ENCODE results near the gene CEP250. TPM values are rescaled to one million over a fixed set of nuclear protein-coding genes. Genes with fewer than 3 reads are reported as not detected.

Gene CEP250
- total RNA-seq, 2 experiments from 2014 or later: 43.2 to 48.5 TPM

DNA sequence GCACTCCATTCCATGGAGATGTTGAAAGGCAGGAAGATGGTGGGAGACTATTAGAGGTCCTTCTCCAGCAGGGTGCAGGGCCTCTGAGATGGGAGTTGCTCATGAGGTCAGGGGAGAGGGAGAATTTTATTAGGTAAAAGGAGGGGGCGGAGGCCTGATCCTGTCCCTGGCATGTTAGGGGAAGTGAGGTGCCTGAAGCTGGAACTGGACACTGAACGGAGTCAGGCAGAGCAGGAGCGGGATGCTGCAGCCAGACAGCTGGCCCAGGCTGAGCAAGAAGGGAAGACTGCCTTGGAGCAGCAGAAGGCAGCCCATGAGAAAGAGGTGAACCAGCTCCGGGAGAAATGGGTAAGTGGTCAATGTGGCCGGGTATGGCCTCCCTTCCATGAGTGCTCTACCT lies 24.4 kb downstream of the CEP250 start:
- POLR2A ChIA-PET: no interaction called here
- CTCF ChIA-PET: interaction anchor here (0.5 to 2.2 kb wide), 4 partner anchors 15 to 130 kb away, joined by 3 to 8 read pairs (median 3); partner anchors contain the start of gene CEP250

DNA sequence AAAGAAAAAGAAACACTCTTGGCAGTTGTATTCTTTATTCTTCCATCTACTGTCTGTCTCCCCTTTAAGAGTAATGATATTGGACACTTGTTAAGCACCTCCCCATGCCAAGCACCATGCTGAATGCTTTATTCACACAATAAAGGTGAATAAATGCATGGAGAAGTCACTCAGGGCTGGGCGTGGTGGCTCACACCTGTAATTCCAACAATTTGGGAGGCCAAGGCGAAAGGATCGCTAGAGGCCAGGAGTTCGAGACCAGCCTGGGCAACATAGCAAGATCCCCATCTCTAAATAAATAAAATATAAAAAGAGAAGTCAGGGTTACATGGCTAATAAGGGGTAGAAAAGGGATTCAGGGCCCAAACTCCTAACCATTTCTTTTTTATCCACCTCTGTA lies 32.1 kb downstream of the CEP250 start:
- CTCF ChIA-PET: no interaction called here
- POLR2A ChIA-PET: no interaction called here

DNA sequence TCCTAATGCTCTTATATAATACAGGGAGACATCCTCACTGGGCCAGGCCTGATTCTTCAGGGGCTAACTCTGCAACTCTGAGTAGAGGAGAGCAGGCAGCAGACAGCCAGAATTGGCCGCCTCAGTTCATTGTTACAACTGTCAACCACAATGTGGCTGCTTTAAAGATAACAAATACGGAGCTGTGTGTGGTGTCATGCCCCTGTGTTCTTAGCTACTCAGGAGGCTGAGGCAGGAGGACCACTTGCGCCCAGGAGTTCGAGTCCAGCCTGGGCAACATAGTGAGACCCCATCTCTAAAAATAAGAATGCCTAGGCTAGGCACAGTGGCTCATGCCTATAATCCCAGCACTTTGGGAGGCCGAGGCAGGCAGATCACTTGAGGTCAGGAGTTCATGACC lies 34.3 kb downstream of the CEP250 start:
- ChIA-PET POLR2A (interaction anchor here (0.9 to 2.0 kb wide), 3 partner anchors 126 to 253 kb away, joined by 3 to 20 read pairs (median 4); partner anchors contain the start of genes RBM39 and SPAG4), CTCF (interaction anchor here (1.9 kb wide), 1 partner anchor 27 kb away, joined by 7 read pairs; no protein-coding TSS in a partner anchor)

DNA sequence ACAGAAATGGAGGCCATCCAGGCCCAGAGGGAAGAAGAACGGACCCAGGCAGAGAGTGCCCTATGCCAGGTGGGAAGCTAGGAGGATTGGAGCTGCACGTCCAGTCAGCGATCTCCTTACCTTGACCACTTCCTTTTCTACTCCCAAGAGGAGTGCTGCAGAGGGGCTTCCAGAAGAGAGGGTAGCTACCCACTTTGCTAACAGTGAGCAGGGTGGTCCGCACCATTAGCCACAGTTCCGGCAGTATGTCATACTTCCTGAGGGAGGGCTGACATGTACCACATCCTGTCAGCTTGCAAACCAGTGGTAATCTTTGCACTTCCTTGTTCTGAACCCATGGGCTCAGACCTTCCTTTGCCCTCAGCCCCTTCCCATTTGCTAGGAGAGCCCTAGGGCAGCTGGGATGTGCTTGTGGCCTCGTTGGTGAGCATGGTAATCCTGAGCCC lies 35.4 kb downstream of the CEP250 start:
- POLR2A ChIA-PET: interaction anchor here (0.7 to 2.0 kb wide), 8 partner anchors 9 to 252 kb away, joined by 3 to 20 read pairs (median 6); partner anchors contain the start of genes CEP250, ERGIC3, RBM39 and SPAG4
- CTCF ChIA-PET: interaction anchor here (0.6 to 1.9 kb wide), 3 partner anchors 28 to 1112 kb away, joined by 3 to 7 read pairs (median 6); partner anchors contain the start of gene CEP250

DNA sequence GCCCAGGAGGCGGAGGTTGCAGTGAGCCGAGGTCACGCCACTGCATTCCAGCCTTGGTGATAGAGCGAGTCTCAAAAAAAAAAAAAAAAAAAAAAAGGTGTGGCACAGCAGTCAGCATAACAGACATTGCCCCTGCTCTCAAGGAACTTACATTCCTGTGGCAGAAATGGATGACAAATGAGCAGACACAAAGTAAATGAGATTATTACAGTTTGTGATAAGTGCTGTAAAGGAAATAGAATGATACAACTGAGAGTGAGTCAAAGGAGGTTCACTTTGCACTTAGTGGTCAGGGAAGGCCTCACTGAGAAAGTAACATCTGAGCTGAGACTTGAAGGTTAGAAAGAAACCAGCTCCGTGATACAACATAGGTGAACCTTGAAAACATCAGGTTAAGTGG lies 36.4 kb downstream of the CEP250 start:
- CTCF ChIA-PET: interaction anchor here (0.6 to 1.9 kb wide), 4 partner anchors 14 to 188 kb away, joined by 4 to 7 read pairs (median 5); partner anchors contain the start of gene CEP250
- POLR2A ChIA-PET: interaction anchor here (0.5 to 2.0 kb wide), 4 partner anchors 124 to 1563 kb away, joined by 3 to 20 read pairs (median 4); partner anchors contain the start of genes MMP24OS and SPAG4

DNA sequence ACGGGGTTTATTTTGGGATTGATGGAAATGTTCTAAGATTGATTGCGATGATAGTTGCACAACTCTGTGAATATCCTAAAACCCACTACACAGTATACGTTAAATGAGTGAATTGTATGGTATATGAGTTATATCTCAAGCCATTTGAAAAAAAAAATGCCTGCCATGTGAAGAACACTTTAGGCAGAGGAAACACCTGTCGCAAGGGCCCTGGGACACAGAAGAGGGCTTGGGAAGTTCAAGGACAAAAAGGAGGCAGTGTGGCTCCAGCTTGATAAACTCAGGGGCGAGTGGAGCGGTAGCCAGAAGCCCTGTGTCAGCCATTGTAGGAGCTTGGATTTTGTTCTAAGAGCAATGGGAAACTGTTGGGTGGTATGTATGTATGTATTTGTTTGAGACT lies 37.0 kb downstream of the CEP250 start:
- ChIA-PET CTCF (interaction anchor here (0.6 to 1.5 kb wide), 3 partner anchors 13 to 188 kb away, joined by 4 to 6 read pairs (median 4); partner anchors contain the start of gene CEP250), POLR2A (interaction anchor here (0.5 kb wide), 1 partner anchor 1564 kb away, joined by 4 read pairs; no protein-coding TSS in a partner anchor)

DNA sequence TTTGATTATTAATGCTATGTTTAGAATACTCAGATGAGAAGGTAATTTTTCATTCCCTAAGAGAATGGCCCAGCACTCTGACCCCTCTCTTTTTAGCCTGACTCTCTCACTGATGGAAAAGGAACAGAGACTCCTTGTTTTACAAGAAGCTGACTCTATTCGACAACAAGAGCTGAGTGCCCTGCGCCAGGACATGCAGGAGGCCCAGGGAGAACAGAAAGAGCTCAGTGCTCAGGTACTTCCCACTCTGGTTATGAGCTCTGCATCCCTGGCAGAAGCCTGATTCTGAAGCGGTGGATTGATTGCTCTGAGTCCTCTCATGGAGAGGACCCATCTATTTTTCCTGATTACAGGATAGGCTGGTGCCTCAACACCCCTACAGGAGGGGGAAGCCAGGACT lies 41.1 kb downstream of the CEP250 start:
- CTCF ChIA-PET: interaction anchor here (1.7 kb wide), 1 partner anchor 33 kb away, joined by 4 read pairs; no protein-coding TSS in a partner anchor
- POLR2A ChIA-PET: no interaction called here

DNA sequence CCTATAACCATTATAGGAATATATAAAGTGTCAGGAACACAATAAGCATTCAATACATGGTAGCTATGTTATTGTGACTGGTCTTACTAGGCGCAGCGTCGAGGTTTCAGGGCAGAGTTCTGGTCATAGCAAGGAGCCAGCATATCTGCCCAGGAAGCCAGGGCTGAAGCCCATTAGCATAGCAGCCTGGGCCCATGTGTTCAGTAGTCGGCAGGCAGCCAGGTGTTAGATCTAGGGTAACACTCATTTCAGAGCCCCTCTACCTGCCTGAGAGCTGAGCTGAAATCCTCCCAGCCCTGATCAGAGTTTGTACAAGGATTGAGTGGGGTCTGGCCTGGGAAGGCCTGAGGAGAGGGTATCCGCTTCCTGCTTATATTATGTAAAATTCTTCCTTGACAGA lies 41.9 kb downstream of the CEP250 start:
- POLR2A ChIA-PET: interaction anchor here (0.6 kb wide), 1 partner anchor 330 kb away, joined by 3 read pairs; no protein-coding TSS in a partner anchor

DNA sequence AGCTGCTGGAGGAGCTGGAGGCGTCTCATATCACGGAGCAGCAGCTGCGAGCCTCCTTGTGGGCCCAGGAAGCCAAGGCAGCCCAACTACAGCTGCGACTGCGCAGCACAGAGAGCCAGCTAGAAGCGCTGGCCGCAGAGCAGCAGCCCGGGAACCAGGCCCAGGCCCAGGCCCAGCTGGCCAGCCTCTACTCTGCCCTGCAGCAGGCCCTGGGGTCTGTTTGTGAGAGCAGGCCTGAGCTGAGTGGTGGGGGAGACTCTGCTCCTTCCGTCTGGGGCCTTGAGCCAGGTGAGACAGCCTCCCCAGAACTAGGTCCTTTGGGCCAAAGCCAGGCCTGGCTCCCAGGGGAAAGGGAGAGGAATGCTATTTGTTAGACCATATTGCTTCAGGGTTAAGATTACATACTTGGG lies 42.4 kb downstream of the CEP250 start:
- ChIA-PET POLR2A (no interaction called here), CTCF (interaction anchor here (0.6 to 0.8 kb wide), 2 partner anchors 34 to 752 kb away, joined by 3 read pairs; no protein-coding TSS in a partner anchor)

More for the DNA sequence above, 41.9 kb downstream of the CEP250 start:
- CTCF ChIA-PET: interaction anchor here (0.6 to 1.7 kb wide), 2 partner anchors 34 kb away, joined by 3 to 4 read pairs; no protein-coding TSS in a partner anchor

DNA sequence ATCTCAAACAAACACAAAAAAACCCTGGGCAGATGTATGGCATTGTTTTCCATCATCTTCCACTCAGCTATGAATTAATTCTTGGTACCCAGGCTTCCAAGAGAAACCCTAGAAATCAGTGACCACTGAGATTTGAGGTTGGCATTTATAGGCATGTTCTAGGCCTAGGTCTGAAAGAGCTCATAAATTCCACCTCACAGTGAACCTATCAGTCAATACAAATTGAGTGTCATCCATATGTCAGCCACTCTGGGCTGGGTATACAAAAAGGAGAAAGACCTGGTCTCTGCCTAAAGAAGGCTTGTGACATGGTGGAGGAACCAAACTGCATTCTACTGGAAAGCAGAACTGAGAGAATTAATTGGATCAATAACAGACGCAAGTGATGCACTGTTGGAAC lies 43.9 kb downstream of the CEP250 start:
- POLR2A ChIA-PET: interaction anchor here (0.6 to 1.4 kb wide), 2 partner anchors 9 to 35 kb away, joined by 3 to 4 read pairs; no protein-coding TSS in a partner anchor

DNA sequence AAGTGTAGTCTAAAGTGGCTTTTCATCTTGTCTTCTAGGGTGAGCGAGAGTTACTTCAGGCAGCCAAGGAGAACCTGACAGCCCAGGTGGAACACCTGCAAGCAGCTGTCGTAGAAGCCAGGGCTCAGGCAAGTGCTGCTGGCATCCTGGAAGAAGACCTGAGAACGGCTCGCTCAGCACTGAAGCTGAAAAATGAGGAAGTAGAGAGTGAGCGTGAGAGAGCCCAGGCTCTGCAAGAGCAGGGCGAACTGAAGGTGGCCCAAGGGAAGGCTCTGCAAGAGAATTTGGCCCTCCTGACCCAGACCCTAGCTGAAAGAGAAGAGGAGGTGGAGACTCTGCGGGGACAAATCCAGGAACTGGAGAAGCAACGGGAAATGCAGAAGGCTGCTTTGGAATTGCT lies 47.0 kb downstream of the CEP250 start:
- ChIA-PET POLR2A (no interaction called here), CTCF (no interaction called here)

More for the DNA sequence above, 43.9 kb downstream of the CEP250 start:
- CTCF ChIA-PET: interaction anchor here (0.6 kb wide), 1 partner anchor 314 kb away, joined by 3 read pairs; no protein-coding TSS in a partner anchor

DNA sequence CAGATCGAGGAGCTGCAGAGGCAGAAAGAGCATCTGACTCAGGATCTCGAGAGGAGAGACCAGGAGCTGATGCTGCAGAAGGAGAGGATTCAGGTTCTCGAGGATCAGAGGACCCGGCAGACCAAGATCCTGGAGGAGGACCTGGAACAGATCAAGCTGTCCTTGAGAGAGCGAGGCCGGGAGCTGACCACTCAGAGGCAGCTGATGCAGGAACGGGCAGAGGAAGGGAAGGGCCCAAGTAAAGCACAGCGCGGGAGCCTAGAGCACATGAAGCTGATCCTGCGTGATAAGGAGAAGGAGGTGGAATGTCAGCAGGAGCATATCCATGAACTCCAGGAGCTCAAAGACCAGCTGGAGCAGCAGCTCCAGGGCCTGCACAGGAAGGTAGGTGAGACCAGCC lies 47.9 kb downstream of the CEP250 start:
- CTCF ChIA-PET: no interaction called here
- POLR2A ChIA-PET: no interaction called here

DNA sequence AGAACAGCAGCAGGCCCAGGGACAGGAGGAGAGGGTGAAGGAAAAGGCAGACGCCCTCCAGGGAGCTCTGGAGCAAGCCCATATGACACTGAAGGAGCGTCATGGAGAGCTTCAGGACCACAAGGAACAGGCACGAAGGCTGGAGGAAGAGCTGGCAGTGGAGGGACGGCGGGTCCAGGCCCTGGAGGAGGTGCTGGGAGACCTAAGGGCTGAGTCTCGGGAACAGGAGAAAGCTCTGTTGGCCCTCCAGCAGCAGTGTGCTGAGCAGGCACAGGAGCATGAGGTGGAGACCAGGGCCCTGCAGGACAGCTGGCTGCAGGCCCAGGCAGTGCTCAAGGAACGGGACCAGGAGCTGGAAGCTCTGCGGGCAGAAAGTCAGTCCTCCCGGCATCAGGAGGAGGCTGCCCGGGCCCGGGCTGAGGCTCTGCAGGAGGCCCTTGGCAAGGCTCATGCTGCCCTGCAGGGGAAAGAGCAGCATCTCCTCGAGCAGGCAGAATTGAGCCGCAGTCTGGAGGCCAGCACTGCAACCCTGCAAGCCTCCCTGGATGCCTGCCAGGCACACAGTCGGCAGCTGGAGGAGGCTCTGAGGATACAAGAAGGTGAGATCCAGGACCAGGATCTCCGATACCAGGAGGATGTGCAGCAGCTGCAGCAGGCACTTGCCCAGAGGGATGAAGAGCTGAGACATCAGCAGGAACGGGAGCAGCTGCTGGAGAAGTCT lies 48.6 kb downstream of the CEP250 start:
- ChIA-PET CTCF (no interaction called here), POLR2A (interaction anchor here (0.5 kb wide), 1 partner anchor 109 kb away, joined by 5 read pairs; no protein-coding TSS in a partner anchor)

DNA sequence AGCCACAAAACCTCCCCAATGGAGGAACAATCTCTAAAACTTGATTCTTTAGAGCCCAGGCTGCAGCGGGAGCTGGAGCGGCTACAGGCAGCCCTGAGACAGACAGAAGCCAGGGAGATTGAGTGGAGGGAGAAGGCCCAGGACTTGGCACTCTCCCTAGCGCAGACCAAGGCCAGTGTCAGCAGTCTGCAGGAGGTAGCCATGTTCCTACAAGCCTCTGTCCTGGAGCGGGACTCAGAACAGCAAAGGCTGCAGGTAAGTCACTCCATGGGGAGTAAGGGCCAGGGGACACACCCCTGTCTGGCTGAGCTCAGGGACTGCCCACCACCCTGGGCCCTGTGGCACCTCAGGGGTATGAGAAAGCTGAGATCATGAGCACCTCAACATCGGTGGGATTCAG lies 49.4 kb downstream of the CEP250 start:
- CTCF ChIA-PET: interaction anchor here (1.2 kb wide), 1 partner anchor 13 kb away, joined by 4 read pairs; no protein-coding TSS in a partner anchor
- POLR2A ChIA-PET: no interaction called here

DNA sequence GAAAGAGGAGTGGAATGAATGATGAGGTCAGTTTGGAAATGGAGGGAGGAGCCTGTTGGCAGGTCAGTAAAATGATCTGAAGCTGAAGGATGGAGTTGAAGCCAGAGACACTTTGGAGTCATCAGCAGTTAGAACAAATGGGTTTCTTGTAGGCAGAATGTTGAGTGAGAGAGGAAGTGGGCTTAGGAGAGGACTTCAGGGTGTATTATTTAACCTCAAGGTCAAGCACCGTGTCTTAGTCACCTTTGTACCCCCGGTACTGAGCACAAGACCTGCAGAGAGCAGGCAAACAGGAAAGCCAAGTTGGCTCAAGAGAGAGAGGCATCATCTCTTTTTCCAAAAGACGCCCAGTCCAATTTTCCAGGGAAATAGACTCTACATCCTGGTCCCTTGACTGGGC lies 50.8 kb downstream of the CEP250 start:
- ChIA-PET CTCF (interaction anchor here (1.2 to 1.3 kb wide), 2 partner anchors 14 to 43 kb away, joined by 3 to 4 read pairs; no protein-coding TSS in a partner anchor), POLR2A (no interaction called here)

DNA sequence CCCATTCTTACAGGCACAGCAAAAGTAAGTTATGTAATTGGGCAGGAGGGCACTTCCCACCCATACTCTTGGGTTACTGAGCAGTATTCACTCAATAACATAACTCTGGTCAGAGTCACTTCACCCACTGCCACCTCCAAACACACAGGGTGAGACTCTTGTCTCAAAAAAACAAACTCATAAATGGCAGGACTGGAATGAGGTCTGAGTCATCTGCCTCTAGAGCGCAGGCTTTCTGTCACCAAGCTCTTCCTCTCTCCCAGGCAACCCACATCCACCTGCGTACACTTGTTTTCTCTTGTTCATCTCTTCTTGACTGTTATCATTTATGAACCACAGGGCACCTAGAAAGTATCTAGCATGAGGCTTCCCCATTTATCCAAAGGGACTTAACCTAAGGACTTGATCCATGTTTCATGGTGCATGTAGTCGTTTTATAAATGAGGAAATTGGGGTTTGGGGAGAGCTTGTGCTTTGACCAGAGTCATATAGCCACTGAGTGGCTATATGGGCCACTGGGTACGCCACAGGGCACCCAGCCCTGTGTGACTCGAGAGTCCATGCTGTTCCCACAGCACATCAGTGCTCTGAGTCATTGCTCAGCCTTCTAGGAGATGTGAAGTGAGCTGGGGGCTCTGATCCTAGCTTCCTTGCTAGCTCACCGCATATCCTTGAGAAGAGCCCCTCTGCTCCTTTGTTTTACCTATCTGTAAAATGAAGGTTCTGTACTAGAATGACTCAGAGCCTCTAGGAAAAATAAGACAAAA lies 51.7 kb downstream of the CEP250 start:
- ChIA-PET CTCF (interaction anchor here (1.3 kb wide), 1 partner anchor 44 kb away, joined by 3 read pairs; no protein-coding TSS in a partner anchor), POLR2A (interaction anchor here (1.4 kb wide), 1 partner anchor 16 kb away, joined by 5 read pairs; no protein-coding TSS in a partner anchor)

DNA sequence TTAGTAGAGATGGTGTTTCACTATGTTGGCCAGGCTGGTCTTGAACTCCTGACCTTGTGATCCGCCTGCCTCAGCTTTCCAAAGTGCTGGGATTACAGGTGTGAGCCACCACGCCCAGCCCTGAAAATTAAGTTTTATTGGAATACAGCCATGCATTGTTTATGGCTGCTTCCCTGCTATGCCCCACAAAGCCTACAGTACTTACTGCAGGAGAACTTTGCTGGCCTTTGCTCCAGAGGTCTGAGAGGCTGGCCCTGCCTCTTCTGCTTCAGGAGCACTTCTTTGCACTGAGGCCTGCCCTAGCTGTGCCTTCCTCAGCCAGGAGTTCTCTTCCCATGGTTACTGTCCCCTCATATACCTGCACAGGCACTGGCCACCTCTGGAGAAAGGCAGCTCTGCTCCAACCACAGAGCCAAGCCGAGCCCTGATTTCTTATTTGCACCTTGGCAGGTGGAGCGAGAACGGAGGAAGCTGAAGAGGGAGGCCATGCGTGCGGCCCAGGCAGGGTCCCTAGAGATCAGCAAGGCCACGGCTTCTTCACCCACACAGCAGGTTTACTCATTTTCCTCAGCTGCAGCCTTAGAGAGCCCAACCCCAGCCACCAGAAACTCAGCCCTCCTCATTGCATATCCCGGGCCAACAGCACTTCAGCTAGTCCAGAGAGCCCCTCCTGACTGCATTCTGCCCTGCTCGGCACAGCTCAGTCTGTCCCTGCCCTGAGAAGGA lies 53.3 kb downstream of the CEP250 start:
- CTCF ChIA-PET: interaction anchor here (0.6 kb wide), 1 partner anchor 25 kb away, joined by 3 read pairs; no protein-coding TSS in a partner anchor
- POLR2A ChIA-PET: no interaction called here

DNA sequence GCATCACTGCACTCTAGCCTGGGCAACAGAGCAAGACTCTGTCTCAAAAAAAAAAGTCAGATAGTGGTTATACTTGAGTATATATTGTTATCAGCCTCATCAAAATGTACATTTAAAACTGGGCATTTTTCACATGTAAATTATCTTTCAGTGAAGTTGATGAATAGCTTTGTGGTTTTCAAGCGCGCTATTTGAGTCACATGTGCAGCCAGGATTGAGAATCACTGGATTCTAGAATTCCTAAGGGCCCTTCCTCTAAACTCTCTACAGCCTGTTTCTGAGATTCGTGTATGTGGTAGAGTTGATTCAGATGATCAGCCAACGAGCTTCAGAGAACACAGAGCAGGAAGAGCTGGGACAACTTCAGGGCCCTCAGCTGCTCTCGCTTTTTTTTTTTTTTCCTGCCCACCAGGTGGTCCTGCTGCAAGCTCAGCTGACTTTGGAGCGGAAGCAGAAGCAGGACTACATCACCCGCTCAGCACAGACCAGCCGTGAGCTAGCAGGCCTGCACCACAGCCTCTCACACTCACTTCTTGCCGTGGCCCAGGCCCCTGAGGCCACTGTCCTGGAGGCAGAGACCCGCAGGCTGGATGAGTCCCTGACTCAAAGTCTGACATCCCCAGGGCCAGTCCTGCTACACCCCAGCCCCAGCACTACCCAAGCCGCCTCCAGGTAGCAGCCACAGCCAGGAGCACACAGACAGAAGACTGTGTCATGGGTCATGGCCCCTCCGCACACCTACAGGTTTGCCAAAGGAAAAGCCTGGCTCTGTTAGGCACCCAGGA lies 55.7 kb downstream of the CEP250 start:
- CTCF ChIA-PET: no interaction called here
- POLR2A ChIA-PET: no interaction called here

Data from activated CD8-positive, alpha-beta memory T cell treated with anti-CD3 and anti-CD28 coated beads for 36 hours (primary cell).